ENCODE measurements around the gene ESYT3. TPM values are rescaled to one million over a fixed set of nuclear protein-coding genes. Genes with fewer than 3 reads are reported as not detected.

ESYT3 gene
- total RNA-seq, 1 experiment from 2014 or later = 6.3 TPM

GRCh38 chr3:138432576-138433240 lies 1.7 kb upstream of the ESYT3 start:
- Histone ChIP-seq H2BK12ac (ENCODE audit: insufficient read length, low read depth, low read length) (no peak overlapping the region), H3K23ac (ENCODE audit: insufficient read length, low read depth, low read length) (no peak overlapping the region), H4K20me1 (ENCODE audit: control insufficient read depth, insufficient read depth, insufficient read length) (no peaks in the 10 kb centered on the region), H4K8ac (replicated peaks; ENCODE audit: insufficient read length, low read depth, low read length) (no peak overlapping the region), H3K9ac (ENCODE audit: extremely low read depth, insufficient read length, low read length) (no peak overlapping the region), H3K18ac (ENCODE audit: insufficient read length, low read depth, low read length) (no peak overlapping the region), H3K23me2 (ENCODE audit: insufficient read length, low read depth, low read length, poor library complexity, severe bottlenecking) (peaks cover 14% of the 10 kb centered on the region), H3K56ac (ENCODE audit: insufficient read length, low read depth, low read length) (no peak overlapping the region), H2BK120ac (ENCODE audit: low read depth, low read length, poor library complexity, severe bottlenecking) (no peak overlapping the region), H4K91ac (ENCODE audit: insufficient read length, low read depth, low read length) (no peak overlapping the region), H2BK15ac (ENCODE audit: low read depth, low read length) (no peak overlapping the region), H3K14ac (ENCODE audit: insufficient read depth, low read length) (no peak overlapping the region), H3K79me2 (ENCODE audit: insufficient read depth, low read length) (no peaks in the 10 kb centered on the region), H2BK5ac (ENCODE audit: insufficient read length, low read length) (no peak overlapping the region), H3T11ph (ENCODE audit: low read length) (no peak overlapping the region), H2AFZ (ENCODE audit: low read length) (no peak overlapping the region), H4K5ac (ENCODE audit: insufficient read length, low read depth, low read length) (no peak overlapping the region), H3K4me1 (ENCODE audit: insufficient read depth, low read length) (no peaks in the 10 kb centered on the region), H3K27ac (ENCODE audit: insufficient read length, low read depth, low read length) (no peak overlapping the region), H3K79me1 (ENCODE audit: insufficient read depth, low read depth, low read length, poor library complexity, severe bottlenecking) (no peaks in the 10 kb centered on the region), H3K9me3 (ENCODE audit: control insufficient read depth, low read depth, low read length) (no peaks in the 10 kb centered on the region), H3K4me2 (ENCODE audit: insufficient read depth, insufficient read length, low read length) (no peak overlapping the region), H2AK5ac (ENCODE audit: insufficient read length, low read length) (no peak overlapping the region), H3K4ac (ENCODE audit: low read depth, low read length) (no peak overlapping the region), H3K27me3 (ENCODE audit: insufficient read depth, low read length) (peaks cover 8% of the 10 kb centered on the region; the same call in 1 of the 2 replicates), H2BK20ac (ENCODE audit: low read depth, low read length, poor library complexity, severe bottlenecking) (no peak overlapping the region)
- WGBS (ENCODE audit: extremely low coverage, insufficient read length, low lambda C conversion rate) = no CpG with 5 or more reads among the region's 4 CpGs
- no peak overlapping the region for H3K27ac Mint-ChIP-seq
- no peak for DNase-seq
- H3K4me1 Mint-ChIP-seq = peaks cover 3 to 7% of the 10 kb centered on the region in 2 experiments; a peak in 3 of 4 replicates
- H3K36me3 Mint-ChIP-seq (ENCODE audit: insufficient read depth in 1 of 3, low read depth in 3 of 3) = peaks cover 0 to 10% (median 8%) of the 10 kb centered on the region in 3 experiments; a peak in 3 of 7 replicates
- H3K27me3 Mint-ChIP-seq (ENCODE audit: low read depth) = peaks cover 69% of the 10 kb centered on the region
- H3K9me3 Mint-ChIP-seq = peaks cover 10 to 11% of the 10 kb centered on the region in 2 experiments; a peak in 4 of 5 replicates
- no peak for TF ChIP-seq CTCF (conservative IDR thresholded peaks at IDR 0.05)
- H3K4me3 Mint-ChIP-seq = peak overlapping the region in 1 of 2 experiments; percentile 43; a peak in 1 of 5 replicates
